Stimulated activated CD8-positive, alpha-beta memory T cell treated with anti-CD3 and anti-CD28 coated beads, Interleukin-4, amount 100 ng/mL, for 4 hours (primary cell): ENCODE results near the gene ATXN1.
"Not testable (repeated sequence)": the region's sequence is repeated elsewhere in the genome, so short reads cannot be mapped to it uniquely, and the experiment has no call there.

Source experiments
- DNase-seq, 2 donors: peaks; one replicate each; pipeline ENCODE4 v3.0.0-alpha.2; 2020; ENCODE audit warnings: low read depth in 2 of 2, low spot score in 1 of 2

The ATXN1 gene

DNA sequence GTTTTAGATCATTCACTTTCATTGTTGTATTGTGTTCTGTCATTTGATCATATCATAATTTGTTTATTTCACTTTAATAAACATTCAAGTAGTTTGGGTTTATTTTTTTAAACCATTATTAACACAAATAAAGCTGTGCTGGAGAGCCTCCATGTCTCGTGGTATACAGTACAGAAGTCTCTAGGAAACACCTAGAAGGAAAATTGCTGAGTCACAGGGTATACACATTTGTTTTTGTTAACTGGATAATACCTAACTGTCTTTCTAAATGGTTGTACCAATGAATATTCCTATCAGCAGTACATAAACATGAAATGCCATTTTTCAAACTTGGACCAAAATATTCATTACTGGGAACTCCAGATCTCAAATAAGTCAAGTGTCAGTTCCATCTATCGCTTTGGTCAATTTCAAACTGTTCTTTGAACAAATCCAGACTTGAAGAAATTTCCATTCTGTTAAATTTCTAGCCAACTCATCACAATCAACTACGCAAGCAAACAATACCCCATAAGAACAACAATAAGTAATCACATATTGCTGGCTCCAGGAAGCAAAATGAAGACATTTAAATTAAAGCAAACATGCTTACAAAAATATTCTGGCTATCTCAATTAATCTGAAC is 138.1 kb downstream of the ATXN1 start:
- no peak for DNase-seq

DNA sequence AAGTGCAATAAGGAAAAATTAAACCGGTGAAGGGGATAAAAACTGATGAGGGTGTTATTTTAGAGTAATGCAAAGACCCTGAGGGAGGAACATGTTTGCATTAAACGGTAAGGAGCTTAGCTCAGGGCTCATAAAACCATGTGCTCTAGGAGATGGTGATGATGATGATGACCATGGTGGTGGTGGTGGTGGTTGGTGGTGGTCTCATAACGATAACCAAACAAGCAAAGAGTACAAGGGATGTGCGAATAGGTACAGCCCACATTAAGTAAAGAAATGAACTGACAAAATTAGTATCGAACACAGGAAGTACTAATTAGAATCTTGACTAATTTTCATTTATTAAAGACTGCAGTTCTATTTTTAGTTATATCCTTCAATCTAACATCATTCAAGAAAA is 139.1 kb downstream of the ATXN1 start:
- DNase-seq, result no peak

DNA sequence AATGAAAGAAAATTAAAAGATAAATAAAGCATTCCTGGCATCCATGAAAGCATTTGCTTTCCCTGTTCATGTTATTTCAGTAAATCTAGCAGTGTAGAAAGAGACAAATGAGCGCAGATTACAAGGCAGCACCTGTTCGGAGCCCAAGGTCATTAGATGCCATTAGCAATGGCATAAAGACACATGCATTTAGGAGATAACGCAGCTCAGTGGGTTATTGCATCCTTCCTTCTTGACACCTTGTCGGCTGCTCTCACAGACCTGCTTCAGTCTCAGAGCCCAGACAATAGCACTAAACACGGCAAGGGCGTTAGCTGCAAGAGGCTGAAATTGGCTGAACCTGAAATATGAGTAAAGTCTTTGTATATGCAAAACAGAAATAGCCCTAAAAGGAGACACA is 140.3 kb downstream of the ATXN1 start:
- DNase-seq, result no peak

DNA sequence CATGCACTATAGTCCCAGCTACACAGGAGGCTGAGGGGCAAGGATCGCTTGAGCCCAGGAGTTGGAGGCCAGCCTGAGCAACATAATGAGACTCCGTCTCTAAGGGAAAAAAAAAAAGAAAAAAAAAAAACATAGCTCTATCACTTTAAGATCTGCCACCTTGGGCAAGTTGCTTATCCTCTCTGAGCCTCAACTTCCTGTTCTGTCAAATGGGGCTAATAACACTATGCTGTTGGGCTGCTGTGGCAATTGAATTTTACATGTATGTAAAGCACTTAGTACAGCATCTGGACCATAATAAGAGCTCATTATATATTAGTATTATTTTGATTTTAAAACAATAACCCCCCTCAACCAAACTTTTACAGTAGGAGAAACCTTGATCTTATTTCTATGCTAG is 141.5 kb downstream of the ATXN1 start:
- DNase-seq, result no peak

DNA sequence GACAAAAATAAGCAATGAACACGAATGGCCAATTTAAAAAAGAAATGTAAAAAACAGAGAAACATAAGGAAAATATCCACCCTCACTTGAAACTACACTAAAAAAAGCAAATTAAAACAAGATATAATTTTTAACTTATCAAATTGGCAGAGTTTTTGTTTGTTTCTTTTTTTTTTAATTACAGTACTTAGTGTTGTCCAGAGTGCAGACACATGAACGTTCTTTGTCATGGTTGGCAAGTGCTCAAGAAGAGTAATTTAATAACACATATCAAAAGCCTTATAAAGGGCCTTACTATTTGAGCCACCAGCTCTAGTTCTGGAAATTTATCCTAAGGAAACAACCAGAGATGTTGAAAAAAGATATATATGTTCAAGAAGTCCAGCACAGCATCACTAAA is 142.3 kb downstream of the ATXN1 start:
- no peak for DNase-seq

DNA sequence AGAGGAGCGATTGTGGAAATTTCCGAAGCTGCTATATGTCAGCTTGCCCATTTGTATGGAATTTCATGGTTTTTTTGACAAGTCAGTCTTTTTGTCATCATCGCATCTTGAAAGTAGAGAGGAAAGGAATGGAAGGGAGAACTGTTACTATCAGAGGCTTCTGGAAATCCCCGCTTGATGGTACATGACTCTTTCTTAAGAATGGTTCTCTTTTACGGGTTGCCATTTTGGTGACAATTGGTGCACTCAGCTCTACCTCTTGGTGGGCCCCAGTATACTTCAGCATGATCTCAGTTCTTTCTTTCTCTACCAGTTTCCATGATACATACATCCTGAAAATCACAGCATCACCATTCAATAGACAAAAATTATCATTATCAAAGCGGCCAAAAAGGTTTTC is 146.0 kb downstream of the ATXN1 start:
- not testable (repeated sequence) for DNase-seq

DNA sequence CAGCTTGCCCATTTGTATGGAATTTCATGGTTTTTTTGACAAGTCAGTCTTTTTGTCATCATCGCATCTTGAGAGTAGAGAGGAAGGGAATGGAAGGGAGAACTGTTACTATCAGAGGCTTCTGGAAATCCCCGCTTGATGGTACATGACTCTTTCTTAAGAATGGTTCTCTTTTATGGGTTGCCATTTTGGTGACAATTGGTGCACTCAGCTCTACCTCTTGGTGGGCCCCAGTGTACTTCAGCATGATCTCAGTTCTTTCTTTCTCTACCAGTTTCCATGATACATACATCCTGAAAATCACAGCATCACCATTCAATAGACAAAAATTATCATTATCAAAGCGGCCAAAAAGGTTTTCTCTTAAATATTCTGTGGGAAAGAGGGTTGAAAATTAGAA is 147.1 kb downstream of the ATXN1 start:
- not testable (repeated sequence) for DNase-seq

DNA sequence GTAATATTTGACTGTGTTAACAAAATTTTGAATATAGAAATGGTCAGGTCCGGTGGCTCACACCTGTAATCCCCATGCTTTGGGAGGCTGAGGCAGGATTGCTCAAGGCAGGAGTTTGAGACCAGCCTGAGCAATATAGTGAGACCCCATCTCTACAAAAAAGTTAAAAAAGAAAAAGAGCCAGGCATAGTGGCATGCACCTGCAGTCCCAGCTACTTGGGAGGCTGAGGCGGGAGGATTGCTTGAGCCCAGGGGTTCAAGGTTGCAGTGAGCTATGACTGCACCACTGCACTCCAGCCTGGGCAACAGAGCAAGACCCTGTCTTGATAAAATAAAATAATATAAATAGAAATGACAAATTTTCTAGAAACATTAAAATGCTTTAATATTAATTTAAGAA is 147.8 kb downstream of the ATXN1 start:
- not testable (repeated sequence) for DNase-seq

DNA sequence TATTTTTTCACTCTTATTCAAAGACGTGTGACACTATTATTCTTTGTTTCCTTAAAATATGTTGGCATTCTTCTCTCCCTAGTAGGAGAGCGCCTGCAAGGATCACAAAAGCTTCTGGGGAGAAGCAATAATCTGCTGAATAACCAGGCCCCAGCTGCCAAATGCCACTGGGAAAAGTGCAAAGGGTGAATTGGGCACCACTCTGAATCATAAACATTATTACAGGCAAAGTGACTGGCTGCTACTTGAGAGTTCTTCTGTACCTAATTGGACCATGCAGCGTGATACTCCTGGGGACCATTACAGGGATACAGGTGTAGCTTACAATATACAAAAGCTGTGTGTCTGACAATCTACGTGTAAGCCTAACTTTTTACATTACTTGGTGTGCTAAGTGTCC is 152.8 kb downstream of the ATXN1 start:
- no peak for DNase-seq

DNA sequence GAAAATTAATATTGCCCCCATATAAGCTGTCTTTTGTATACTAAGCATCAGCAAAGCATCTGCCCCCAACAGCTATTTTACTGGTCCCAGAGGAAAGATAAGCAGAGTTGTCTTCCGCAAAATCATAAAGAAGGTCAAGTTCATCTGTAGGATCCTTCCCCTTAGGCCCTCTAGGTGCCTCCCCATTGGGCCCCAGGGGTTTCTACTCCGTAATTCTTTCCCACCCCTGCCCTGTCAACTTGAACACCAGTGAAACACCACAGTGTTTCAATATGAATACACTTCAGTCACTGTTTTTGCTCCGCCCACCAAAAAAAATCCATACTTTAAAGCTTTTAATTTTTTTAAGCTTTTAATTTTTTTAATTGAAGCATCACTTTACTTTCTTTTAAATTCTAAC is 159.2 kb downstream of the ATXN1 start:
- DNase-seq, result no peak

DNA sequence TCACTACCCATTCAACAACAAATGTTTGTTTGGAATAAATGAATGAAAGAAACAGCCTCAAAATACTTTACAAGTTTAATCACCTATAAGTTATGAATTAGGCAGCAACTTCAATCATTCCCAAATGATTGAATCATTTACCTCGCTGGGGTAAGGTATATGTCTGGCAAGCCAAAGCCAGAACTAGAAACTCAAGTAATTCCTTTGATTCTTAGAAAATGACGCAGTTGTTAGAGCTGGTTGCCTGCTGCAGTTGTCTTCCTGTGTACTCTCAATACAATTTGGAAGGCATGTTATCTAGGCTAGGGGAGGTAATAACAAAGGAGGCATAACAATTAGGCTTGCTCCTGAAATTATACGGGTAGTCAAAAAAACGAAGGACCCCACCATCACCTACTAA is 160.6 kb downstream of the ATXN1 start:
- no peak for DNase-seq

DNA sequence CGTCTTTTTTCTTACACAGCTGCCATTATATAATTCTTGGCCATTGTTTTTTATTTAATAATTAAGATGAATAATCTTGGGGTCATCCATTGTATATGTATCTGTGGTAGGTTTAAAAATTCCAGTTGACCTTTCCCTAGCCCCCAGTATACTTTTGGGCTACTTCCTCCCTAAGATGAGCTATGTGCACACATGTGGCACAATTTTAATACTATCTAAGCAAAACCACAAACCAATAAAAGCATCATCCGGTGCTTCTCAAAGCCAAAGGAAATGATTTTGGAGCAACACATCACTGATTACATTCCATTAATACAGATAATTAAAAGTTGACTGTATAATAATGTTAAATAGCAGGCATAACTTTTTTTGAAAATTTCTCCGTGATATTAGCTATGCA is 161.2 kb downstream of the ATXN1 start:
- DNase-seq, result no peak

DNA sequence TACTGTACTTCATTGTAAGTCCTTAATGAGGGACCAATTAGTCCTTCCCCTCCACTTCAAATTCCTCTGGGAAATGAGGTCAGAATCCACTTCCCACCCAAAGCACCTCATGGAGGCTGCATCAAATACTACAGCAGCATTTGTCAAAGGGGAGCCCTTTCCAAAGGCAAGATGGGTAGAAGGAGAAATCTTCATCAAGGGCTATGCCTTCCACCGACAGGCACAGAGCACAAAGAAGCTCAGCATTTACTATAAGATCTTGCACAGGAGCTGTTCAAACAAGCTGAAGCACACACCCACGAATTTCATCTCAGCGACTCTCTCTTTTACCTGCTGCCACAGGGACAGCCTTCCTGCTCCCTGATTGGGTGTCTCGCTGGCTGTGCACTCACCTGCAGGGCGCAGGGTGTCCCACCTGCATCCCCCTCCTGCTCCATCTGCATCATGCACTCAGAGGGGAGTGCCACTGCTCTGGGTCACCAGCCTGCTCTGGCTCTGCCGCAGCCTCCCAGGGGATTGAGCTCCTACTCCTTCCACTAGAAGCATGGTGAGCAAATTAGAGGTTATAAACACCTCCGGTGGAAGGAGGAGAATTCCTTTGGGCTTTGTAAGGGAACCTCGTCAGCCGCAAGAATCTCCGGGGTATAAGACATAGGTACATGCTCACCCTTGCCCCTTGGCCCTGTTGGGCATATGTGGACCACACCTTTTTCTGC is 164.5 kb downstream of the ATXN1 start:
- no peak for DNase-seq

DNA sequence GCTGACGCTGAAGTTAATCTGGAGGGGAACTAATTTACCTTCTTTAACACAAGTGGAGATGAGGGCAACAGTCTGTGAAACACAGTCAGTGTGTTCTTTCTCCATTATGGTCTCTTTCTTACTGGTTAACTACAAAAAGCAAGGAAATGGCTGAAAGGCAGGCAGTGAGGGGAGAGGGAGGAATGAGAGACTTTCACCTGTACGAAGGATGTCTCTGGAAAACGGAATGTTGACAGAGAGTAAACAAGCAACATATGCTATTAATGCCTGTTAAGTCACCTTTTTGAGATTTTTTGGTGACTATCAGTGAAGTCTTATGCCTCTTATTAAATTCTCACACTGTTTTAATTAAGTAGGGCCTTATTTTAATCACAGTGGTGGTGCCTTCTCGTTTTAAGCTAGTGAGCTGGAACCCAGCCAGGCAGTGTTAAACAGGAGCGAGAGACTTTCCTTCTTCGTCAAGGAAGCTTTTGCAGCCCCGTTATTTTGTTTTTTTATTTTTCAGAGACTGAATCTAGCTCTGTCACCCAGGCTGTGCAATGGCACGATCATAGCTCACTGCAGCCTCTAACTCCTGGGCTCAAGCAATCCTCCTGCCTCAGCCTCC is 165.6 kb downstream of the ATXN1 start:
- no peak for DNase-seq

DNA sequence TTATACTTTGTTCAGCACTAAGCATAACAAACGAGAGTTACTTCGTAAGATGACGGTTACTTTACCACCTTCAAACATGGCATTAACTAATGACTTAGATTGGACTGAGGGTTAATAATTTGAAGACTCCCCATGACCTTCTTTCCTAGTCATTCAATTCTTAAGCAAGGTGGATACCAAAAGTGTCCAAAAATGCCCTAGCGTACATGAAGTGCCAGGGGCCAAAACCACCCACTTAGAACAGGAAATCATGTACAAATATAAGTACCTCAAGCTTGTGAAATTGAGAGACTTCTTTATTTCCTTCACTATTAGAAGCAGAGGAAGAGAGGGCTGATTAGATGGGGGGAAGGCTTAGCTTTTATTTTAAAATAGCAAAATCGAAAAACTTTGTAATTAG is 166.4 kb downstream of the ATXN1 start:
- DNase-seq, result no peak

DNA sequence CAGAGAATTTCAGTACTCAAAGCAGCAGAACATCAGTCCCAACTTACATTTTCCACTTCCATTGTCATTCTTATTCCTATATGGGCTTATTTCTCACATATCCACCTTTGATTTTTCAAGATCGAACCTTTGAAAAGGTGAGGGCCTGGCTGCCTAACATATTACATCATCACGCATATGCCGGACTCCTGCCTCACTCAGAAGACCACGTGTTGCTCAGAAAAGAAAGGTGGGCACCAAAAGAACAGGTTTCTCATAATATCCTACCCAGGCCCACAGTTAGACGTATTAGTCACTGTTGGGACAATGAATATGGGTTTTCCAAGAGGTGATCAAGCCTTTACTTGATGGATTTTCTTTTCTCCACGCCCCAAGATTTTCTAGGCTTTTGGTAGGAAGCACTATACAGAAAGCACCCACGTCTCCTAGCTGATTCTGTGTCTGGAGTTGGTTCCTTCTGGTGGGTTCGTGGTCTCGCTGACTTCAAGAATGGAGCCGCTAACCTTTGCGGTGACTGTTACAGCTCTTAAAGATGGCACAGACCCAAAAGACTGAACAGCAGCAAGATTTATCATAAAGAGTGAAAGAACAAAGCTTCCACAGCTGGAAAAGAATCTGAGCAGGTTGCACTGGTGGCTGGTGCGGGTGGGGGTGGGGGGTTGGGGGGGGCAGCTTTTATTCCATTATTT is 168.9 kb downstream of the ATXN1 start:
- DNase-seq, result no peak

DNA sequence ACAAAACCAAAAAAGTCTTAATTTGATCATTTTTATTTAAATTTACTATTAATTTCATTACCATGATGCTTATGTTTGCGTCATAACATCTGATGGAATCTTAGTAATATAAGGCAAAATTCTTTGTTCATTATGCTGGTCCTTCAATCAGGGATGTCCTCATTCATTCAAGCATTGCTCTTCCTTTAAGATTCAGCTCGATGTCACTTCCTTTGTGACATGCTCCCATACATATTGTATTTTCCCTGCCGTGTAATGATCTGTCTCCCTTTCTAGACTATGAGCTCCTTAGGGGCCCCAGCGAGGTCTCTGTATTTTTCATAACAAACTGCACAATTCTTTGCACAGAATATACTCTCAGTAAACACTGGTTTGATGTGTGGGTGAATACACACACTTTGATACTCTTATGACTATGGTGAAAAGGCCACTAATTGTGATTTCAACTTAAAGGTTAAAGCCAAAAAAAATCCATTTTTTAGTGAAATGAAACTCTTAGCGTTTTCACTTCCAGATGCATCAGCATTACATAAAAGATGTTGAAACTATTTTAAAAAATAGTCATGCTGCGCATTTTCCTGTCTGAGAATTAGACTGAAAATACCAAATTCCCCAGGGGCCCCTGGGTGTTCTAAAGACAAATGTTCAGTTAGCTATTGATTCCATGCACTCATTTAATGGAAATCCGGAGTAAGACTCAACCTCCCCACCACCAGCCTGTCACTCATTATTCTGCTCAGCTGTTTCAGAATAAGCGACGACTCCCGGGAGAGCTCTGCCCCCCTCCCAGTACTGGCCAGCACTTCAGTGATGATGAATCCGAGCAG is 169.7 kb downstream of the ATXN1 start:
- no peak for DNase-seq

DNA sequence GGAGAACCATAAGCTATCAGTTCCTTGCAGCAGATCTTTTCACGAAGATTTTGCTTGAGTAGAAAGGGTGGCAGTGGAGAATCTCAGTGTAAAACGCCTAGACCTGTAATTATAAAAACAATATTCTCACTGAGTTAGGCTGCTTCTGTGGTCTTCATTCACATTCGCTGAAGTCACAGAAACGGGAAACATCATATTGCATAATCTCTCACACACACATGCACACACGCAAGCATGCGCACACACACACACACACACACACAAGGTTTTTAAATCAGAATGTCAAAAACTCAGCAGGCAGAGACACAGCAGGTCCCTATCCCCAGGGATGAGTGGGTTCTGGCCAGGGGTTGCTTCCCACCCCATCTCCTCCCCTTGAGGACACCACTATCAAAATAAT is 175.5 kb downstream of the ATXN1 start:
- no peak for DNase-seq

DNA sequence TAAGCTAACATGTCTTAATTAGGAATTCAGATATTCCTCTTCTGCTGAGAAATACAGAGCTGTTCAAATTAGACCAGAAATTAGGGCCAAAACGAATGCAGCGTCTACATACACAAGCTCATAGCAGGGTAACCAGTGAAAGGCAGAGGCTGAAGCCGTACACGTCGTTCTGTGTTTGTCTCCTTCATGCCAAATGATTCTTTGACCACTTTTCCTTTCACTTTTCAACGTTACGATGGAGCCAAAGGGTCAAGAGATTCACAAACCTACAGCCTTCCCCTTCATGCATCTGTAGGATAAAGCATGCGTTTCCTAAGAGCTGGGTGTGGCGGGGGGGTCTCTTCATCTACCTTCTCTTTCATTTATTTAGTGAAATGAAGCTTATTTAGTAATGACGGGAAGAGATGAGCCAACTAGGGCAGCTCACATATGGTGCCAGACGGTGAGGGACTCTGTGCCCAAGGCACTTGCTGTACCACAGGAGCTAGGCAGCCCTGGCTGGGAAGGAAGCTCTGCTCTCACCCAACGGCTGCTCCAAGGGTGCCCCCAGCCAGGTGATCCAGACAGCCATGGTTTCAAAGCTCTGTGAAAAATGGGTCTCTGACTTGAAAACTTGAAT is 178.0 kb downstream of the ATXN1 start:
- DNase-seq, result no peak

DNA sequence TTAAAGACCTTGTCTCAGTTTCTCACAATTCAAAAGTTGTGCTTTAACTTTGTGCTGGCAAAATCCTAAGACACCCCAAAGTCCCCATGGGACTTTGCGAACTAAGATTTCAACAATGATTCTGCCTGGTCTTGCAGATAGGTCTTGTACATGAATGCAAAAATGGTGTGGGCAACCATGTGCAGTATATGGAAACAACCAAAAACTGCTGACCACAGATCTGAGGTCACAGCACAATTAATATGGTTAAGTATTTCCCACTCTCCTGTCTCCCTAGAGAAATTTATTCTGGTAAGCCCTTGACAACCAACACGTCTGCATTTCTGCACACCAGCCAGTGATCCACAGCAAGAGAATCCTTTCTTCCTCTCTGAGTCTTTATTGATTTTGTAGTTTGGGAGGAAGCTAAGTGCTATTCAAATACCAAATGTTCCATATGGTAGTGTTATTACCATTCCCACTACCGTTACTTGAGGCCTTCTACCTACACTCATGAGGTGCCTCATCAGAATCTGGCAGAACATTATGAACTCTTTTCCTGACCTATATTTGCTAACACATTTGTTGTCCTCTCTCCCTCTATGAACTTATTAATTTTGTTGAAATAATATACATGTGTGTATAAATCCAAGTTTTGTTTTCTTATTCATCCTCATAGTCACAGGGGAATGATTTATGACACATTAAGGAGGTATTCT is 178.7 kb downstream of the ATXN1 start:
- DNase-seq, result no peak
